Right lung (tissue), 5 donors: ENCODE data around the gene SORBS1. TPM values are rescaled to one million over a fixed set of nuclear protein-coding genes. Genes with fewer than 3 reads are reported as not detected.

Experiments
- DNase-seq, 2 donors: peaks; one replicate each; pipeline ENCODE4 v3.0.0-alpha.2; 2013
- polyA plus RNA-seq, 5 donors: library from polyadenylated mRNA; unstranded; fragments of 120-200 nt; gene quantifications; one replicate each; pipeline versions ENCODE4 v1.2.1 to v1.2.3, GENCODE V29; 2013; ENCODE audit warnings: inconsistent platforms in 1 of 5, low replicate concordance in 1 of 5; ENCODE audit not compliant: insufficient read length in 5 of 5, insufficient read depth in 1 of 5

The SORBS1 gene
- polyA plus RNA-seq, 5 donors: 19.1 to 42.2 (median 31.5) TPM

GRCh38 chr10:95295031-95295755 is 266.0 kb downstream of the SORBS1 start:
- peak; percentile 35 to 52 for DNase-seq

- DNase-seq: no peak
Measured at GRCh38 chr10:95293631-95294030, 267.5 kb downstream of the SORBS1 start.

- no peak for DNase-seq
Measured at GRCh38 chr10:95291365-95292039, 269.7 kb downstream of the SORBS1 start.

GRCh38 chr10:95290461-95291364 is 270.5 kb downstream of the SORBS1 start, which contains the start of gene PDLIM1:
Gene PDLIM1, minus strand, starts transcription at chr10:95291003. Its CDS starts 88 bp downstream, at chr10:95290915.
- peak; percentile 57 to 68 for DNase-seq

- DNase-seq: no peak
Measured at GRCh38 chr10:95289921-95290421, 271.2 kb downstream of the SORBS1 start.

DNA sequence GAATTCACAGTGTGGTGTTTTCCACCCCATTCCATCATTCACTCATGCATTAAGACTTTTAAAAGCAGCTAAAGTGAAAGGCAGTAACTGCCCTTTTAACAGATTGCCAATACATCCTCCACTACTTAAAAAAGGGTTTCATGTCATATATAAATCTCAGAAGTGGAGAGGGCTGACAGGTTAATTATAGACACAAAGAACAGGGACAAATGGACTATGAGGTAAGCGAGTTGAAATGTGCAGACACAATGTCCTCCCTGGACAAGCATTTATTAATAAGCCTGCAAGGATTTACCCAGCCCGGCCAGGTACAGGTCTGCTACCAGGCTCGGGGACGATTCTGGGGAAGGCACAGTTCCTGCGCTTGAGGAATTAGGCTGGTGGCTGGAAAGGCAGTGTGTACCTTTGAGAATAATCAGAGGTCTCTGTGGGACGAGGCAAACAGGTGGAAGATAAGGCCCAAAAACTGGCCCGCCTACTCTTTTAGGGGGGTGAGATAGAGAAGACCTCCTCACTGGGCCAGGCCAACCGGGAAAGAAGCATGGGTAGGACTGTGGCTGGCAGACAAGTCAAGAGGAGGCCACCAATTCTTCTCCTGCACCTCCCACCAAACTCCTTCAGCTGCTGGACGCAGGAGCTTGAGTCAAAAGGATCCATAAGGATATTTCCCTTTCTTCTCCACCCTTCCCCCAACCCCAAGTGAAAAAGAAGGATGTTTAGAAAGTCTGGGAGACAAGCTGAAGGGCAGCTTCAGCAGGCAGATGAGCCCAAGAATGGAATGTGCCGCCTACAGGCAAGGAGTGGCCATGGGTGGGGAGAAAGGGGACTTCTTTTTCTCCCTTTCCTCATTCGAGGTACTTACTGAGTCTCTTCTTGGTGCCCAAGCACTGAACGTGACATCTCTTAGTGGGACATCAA is 271.9 kb downstream of the SORBS1 start:
- DNase-seq: no peak

GRCh38 chr10:95288303-95288702 is 272.9 kb downstream of the SORBS1 start:
- no peak for DNase-seq

GRCh38 chr10:95287281-95287680 is 273.9 kb downstream of the SORBS1 start:
- DNase-seq: no peak

DNA sequence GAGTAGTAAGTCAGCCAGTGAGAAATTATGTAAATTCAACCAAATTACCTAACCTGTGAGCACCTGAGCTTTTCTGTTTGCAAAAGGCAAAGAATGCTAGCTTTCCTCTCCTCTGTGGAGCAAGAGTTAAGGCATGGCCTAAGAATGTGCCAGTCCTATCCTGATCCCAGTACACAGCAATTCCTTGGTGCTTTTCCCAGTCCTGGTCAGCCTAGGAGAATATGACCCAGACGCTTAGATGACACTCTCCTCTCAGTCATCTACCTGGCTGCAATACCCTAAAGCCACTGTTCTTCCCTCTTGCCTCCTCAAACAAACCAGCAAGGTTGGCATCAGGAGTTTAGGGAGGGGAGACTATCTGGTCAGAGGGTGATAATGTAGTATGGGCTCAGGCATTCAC is 274.5 kb downstream of the SORBS1 start:
- no peak for DNase-seq

DNA sequence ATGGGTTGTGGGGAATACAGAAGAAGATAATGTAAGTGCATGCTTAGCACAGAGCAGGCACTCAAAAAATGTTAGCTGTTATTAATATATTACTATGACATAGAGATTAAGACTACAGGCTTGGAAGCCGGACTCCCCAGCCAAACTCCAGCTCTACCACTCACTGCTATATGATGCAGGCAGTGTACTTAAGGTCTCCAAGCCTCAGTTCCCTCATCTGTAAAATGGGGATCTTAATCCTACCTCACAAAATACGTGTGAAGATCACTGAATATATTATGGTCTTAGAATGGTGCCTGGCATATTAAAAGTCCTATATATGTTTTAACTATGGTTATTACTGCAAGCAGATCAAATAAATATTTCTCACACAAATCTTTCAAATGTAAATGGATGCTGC is 275.6 kb downstream of the SORBS1 start:
- DNase-seq: no peak

DNA sequence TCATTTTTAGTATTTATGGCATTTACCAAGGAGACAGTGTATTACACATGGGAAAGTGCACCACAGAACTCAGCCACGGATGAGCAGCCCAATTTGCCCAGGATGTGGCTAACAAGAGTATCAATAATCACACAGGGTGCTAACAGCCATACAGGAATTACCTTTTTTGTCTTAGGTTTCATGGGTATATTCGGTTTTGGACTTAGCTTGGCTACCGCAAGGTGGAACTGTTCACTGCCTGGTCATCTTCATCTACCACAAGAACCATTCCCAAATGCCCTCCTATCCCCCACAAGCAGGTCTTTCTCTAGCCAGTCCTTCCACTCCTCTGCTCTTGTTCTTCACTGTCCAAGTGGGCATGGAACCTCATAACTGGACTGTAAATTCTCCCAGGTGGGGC is 276.4 kb downstream of the SORBS1 start:
- no peak for DNase-seq

- DNase-seq: no peak
Measured at GRCh38 chr10:95282107-95282506, 279.1 kb downstream of the SORBS1 start.

- no peak for DNase-seq
Measured at GRCh38 chr10:95281206-95281605, 280.0 kb downstream of the SORBS1 start.

GRCh38 chr10:95280637-95281036 is 280.5 kb downstream of the SORBS1 start:
- DNase-seq: no peak

DNA sequence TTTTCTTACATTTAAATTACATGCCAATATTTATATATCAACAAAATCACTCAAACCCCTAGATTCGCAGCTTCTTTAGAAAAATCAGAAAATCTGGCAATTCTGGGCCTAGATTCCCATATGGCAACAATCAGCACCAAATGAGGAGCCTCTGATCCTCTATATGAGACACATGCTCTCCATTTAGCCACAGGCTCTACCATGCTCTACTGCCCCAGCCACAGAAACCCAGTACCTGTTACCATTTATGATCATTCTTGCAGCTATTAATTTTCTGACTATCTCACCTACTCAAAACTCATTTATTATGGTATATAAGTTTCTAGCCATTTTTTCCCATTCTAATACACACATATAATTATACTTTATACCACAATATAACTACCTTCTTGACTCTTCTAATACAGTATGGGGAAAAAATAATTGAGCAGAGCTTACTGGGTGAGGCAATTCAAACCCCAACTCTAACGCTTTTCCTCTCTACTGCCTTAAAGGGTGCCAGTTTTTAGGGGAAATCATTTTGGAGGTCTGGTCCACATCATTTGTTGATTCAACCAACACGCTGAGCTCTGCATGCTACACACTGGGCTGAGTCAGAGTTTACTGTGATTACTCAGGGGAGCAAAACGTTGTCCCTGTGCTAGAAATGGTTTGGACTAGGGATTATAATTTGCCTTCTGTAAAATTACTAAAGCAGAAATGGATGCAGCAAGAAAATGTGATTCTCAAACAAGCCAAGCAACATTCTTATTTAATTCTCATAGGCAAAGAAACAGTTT is 281.9 kb downstream of the SORBS1 start:
- no peak for DNase-seq

DNA sequence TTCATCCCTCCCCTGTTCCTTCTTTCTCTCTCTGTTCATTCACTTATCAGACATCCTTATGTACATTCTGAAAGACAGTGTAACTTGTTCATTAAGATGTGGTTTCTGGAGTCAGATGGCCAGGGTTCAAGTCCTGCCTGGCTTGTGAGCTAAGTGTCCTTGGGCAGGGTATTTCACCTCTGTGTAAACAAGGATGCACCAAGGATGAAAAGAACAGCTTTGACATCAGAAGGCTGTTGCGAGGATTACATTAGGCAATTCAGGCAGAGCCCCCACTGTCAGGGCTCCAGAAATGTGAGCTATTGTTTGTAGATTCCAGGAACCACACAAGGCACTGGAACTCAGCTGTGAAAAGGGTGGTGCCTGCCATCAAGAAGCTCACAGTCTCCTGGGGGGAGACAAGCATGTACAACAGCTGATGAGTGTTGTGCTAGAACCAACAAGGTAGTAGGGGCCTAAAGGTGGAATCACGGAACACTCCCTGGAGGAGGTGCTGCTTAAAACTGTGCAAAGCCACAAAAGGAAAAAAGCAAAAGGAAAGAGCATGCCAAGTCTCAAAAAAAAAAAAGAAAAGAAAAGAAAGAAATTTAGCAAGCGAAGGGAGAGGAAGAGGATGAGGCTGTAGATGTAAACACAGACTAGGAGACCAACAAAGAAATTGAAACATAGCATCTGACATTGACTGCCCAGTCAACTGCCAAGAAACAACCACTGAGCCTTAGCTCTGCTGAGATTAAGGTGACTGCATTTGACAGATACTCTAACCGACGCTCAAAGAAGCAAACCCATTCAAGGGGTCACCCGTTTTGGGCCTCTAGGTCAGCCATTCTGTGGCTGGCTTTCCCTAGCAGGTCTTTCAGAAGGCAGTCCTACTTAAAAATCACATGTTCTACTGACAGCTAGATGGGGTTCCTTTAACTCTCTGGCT is 282.8 kb downstream of the SORBS1 start:
- no peak for DNase-seq

DNA sequence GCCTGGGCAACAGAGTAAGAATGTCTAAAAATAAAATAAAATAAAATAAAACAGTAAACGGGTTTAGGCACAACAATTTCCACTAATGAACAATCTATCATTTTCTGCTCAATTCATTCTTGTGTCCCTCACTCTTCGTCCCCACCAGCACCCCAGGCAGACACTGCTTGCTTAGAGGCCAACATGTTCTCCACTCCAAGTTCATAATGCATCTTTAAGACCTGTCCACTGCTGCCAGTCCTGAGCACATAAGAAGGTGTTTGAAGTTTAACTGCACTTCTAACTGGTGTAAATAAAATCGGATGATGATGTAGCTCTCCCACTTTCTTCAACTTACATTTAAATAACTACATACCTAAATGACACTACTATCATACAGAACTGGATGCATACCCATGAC is 283.6 kb downstream of the SORBS1 start:
- no peak for DNase-seq

DNA sequence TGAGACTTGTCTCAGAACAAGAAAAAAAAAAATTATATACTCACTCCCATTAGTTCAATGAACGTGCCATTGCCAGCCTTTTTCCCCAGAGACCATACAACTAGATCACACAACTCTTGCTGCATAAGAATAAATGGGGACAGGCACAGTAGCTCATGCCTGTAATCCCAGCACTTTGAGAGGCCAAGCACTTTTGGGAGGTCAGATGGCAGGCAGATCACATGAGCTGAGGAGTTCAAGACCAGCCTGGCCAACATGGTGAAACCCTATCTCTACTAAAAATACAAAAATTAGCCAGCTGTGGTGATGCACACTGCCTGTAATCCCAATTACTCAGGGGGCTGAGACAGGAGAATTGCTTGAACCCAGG is 284.0 kb downstream of the SORBS1 start:
- no peak for DNase-seq
